ENCODE results near the gene RSU1. TPM values are rescaled to one million over a fixed set of nuclear protein-coding genes. Genes with fewer than 3 reads are reported as not detected.

Gene RSU1
- total RNA-seq, 1 donor from 2014 or later = 142 TPM

DNA sequence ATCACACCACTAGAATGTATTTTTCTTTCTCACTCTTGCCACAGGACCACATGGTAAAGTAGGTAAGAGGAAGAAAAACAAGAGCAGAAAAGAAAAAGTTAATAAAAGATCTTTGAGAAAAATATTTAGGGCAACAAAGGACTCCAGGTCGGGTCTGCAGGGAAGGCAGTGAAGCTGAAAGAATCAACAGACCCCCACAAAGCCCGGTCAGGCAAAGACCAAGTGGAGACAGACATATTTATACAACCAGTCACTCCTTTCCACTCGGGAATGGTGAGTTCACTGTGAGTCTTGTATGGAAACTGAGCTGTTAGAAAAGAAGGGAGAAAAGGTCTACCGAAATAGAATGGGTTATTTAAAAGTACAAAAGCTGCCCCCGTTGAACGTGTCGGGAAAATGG lies 28.0 kb downstream of the RSU1 start:
- no peaks in the 10 kb centered on the region for H3K27me3 Mint-ChIP-seq (ENCODE audit: low read depth, unreplicated experiment)
- H3K4me3 Mint-ChIP-seq (ENCODE audit: unreplicated experiment) = no peak overlapping the region
- Histone ChIP-seq H3K27ac (ENCODE audit: low read depth, low read length) (no peak overlapping the region), H3K9ac (ENCODE audit: low read length) (no peak overlapping the region), H2AFZ (ENCODE audit: low read depth, low read length) (no peak overlapping the region), H3K27me3 (ENCODE audit: insufficient read depth, low read length) (no peaks in the 10 kb centered on the region), H3K4me3 (ENCODE audit: insufficient read depth, low read depth, low read length) (no peak overlapping the region), H3K4me1 (ENCODE audit: insufficient read depth, low read length) (peaks cover 5% of the 10 kb centered on the region), H3K9me3 (ENCODE audit: insufficient read depth, low read depth, low read length) (no peaks in the 10 kb centered on the region), H3K36me3 (ENCODE audit: insufficient read depth, low read length) (no peaks in the 10 kb centered on the region), H3K4me2 (ENCODE audit: low read length) (peak overlapping the region; percentile 15), H3K79me2 (ENCODE audit: insufficient read depth, low read length) (peaks cover 95% of the 10 kb centered on the region), H4K20me1 (ENCODE audit: insufficient read depth, low read length) (peaks cover 91% of the 10 kb centered on the region)
- FAIRE-seq = no peak
- peak overlapping the region; percentile 56 for H3K27ac Mint-ChIP-seq (ENCODE audit: unreplicated experiment)
- no peaks in the 10 kb centered on the region for H3K9me3 Mint-ChIP-seq (ENCODE audit: unreplicated experiment)
- H3K4me1 Mint-ChIP-seq (ENCODE audit: low read depth, unreplicated experiment) = peaks cover 31% of the 10 kb centered on the region
- TF ChIP-seq CTCF (IDR thresholded peaks at IDR 0.05; ENCODE audit: insufficient read depth, low read depth, low read length) = no peak
- no peak for TF ChIP-seq EZH2 (IDR thresholded peaks at IDR 0.05; ENCODE audit: insufficient read depth, low read length)
- H3K36me3 Mint-ChIP-seq (ENCODE audit: low read depth, unreplicated experiment) = peaks cover 29% of the 10 kb centered on the region
- peak; percentile 12 for DNase-seq (ENCODE audit: low read depth)

GRCh38 chr10:16788778-16789177 lies 28.4 kb downstream of the RSU1 start:
- H3K4me1 Mint-ChIP-seq (ENCODE audit: low read depth, unreplicated experiment) = peaks cover 31% of the 10 kb centered on the region
- TF ChIP-seq EZH2 (IDR thresholded peaks at IDR 0.05; ENCODE audit: insufficient read depth, low read length) = no peak
- H3K36me3 Mint-ChIP-seq (ENCODE audit: low read depth, unreplicated experiment) = peaks cover 32% of the 10 kb centered on the region
- Histone ChIP-seq H2AFZ (ENCODE audit: low read depth, low read length) (no peak overlapping the region), H3K79me2 (ENCODE audit: insufficient read depth, low read length) (peaks cover 95% of the 10 kb centered on the region), H3K36me3 (ENCODE audit: insufficient read depth, low read length) (no peaks in the 10 kb centered on the region), H3K9me3 (ENCODE audit: insufficient read depth, low read depth, low read length) (no peaks in the 10 kb centered on the region), H3K27ac (ENCODE audit: low read depth, low read length) (no peak overlapping the region), H3K4me3 (ENCODE audit: insufficient read depth, low read depth, low read length) (no peak overlapping the region), H3K27me3 (ENCODE audit: insufficient read depth, low read length) (no peaks in the 10 kb centered on the region), H3K4me2 (ENCODE audit: low read length) (peak overlapping the region; percentile 15), H4K20me1 (ENCODE audit: insufficient read depth, low read length) (peaks cover 91% of the 10 kb centered on the region), H3K9ac (ENCODE audit: low read length) (no peak overlapping the region), H3K4me1 (ENCODE audit: insufficient read depth, low read length) (peaks cover 5% of the 10 kb centered on the region)
- no peaks in the 10 kb centered on the region for H3K27me3 Mint-ChIP-seq (ENCODE audit: low read depth, unreplicated experiment)
- DNase-seq (ENCODE audit: low read depth) (no peak), FAIRE-seq (no peak)
- H3K27ac Mint-ChIP-seq (ENCODE audit: unreplicated experiment) = no peak overlapping the region
- no peaks in the 10 kb centered on the region for H3K9me3 Mint-ChIP-seq (ENCODE audit: unreplicated experiment)
- H3K4me3 Mint-ChIP-seq (ENCODE audit: unreplicated experiment) = no peak overlapping the region

- no peak overlapping the region for H3K4me3 ChIP-seq (ENCODE audit: insufficient read depth, low read depth, low read length)
- H3K79me2 ChIP-seq (ENCODE audit: insufficient read depth, low read length) = peaks cover 95% of the 10 kb centered on the region
- H3K27ac ChIP-seq (ENCODE audit: low read depth, low read length) = no peak overlapping the region
- TF ChIP-seq EZH2 (IDR thresholded peaks at IDR 0.05; ENCODE audit: insufficient read depth, low read length) = no peak
- H3K36me3 ChIP-seq (ENCODE audit: insufficient read depth, low read length) = no peaks in the 10 kb centered on the region
- H2AFZ ChIP-seq (ENCODE audit: low read depth, low read length) = no peak overlapping the region
- Mint-ChIP-seq H3K27me3 (ENCODE audit: low read depth, unreplicated experiment) (no peaks in the 10 kb centered on the region), H3K4me1 (ENCODE audit: low read depth, unreplicated experiment) (peaks cover 29% of the 10 kb centered on the region), H3K36me3 (ENCODE audit: low read depth, unreplicated experiment) (peaks cover 28% of the 10 kb centered on the region), H3K9me3 (ENCODE audit: unreplicated experiment) (no peaks in the 10 kb centered on the region), H3K4me3 (ENCODE audit: unreplicated experiment) (no peak overlapping the region), H3K27ac (ENCODE audit: unreplicated experiment) (no peak overlapping the region)
- H3K9me3 ChIP-seq (ENCODE audit: insufficient read depth, low read depth, low read length) = no peaks in the 10 kb centered on the region
- H3K4me2 ChIP-seq (ENCODE audit: low read length) = no peak overlapping the region
- no peaks in the 10 kb centered on the region for H3K27me3 ChIP-seq (ENCODE audit: insufficient read depth, low read length)
- peaks cover 91% of the 10 kb centered on the region for H4K20me1 ChIP-seq (ENCODE audit: insufficient read depth, low read length)
- DNase-seq (ENCODE audit: low read depth) (no peak), FAIRE-seq (no peak)
- peaks cover 5% of the 10 kb centered on the region for H3K4me1 ChIP-seq (ENCODE audit: insufficient read depth, low read length)
- H3K9ac ChIP-seq (ENCODE audit: low read length) = no peak overlapping the region
Measured at GRCh38 chr10:16788125-16788524, 29.1 kb downstream of the RSU1 start.

Data from astrocyte (in vitro differentiated cells and primary cell).